Stimulated activated CD4-positive, alpha-beta T cell treated with anti-CD3 and anti-CD28 coated beads, Interleukin-15, amount 100 ng/mL, for 48 hours (primary cell): ENCODE measurements around the gene MEOX2.

Source experiments
- DNase-seq, 2 donors: peaks; one replicate each; pipeline ENCODE4 v3.0.0-alpha.2; 2020; ENCODE audit warnings: low read depth in 2 of 2

Gene MEOX2

GRCh38 chr7:15610503-15610902 is 76.0 kb downstream of the MEOX2 start:
- no peak for DNase-seq

GRCh38 chr7:15609287-15609686 is 77.2 kb downstream of the MEOX2 start:
- DNase-seq, result no peak

DNA sequence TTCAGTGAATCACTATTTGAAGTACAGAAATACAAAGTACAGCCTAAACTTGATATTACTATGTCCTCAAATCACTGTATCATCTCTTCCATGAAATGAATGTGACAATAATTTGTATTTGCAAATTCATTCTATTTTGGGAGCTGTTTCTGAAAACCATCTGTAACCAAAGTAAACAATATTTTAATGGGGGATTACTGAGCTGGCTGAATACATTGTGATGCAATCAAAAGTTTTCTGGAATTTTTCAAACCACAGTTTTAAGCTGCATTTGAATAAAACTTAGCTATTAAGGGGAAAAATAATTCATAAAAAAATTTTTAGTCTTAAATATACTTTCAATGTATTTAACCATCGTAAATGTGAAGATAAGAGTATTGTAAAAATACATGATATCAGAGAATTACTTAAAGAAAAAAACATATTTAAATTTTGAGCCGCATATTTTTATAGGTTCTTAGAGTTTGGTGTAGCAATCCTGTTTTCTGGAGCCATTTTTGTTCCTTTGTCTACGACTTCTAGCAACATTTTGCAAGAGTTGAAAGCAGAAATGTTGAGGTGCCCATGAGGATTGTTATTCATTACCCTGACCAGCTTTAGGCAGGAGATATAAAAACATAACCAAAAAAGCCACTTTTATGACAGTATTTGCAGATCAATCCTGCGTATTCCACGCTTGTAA is 78.8 kb downstream of the MEOX2 start:
- DNase-seq, result no peak

DNA sequence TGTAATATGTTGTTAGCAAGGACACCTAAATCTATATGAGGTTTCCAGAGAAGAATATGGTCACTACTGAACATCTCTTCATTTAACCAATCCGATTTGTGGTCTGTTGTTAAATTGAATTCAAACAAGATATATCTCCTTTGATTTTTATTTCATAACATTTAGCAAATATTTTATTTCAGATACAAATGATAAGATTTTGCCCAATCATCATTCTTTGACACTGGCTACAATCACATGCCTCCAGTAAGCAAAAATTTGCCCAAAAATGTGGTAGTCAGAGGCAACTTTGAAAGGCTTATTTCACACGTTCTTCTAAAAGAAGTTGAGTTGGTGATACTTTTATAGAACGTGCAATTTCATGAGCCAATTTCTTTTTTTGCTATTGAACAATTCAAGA is 79.9 kb downstream of the MEOX2 start:
- DNase-seq, result no peak

- DNase-seq, result no peak
These were observed 82.3 kb downstream of the MEOX2 start for GRCh38 chr7:15604166-15604565.

DNA sequence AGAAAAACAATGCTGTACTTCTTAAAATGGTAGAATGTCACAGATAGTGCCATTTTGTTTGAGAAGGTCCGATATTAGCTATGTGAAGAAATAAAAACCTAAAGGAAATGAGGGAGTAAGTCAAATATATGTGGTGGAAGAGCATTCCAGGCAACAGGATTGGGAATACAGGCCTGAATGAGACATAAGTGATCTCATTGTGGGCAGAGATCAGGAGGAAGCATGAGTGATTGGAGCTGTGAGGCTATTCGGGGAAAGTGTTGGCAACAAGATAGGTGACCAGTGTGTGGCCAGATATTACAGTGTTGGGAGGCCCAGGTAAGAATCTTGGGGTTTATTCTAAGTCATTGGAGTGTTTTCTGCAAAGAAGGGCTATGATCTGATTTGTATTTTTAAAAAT is 83.4 kb downstream of the MEOX2 start:
- DNase-seq, result no peak

GRCh38 chr7:15602236-15602635 is 84.2 kb downstream of the MEOX2 start:
- no peak for DNase-seq

- no peak for DNase-seq
These were observed 85.3 kb downstream of the MEOX2 start for GRCh38 chr7:15601175-15601574.

DNA sequence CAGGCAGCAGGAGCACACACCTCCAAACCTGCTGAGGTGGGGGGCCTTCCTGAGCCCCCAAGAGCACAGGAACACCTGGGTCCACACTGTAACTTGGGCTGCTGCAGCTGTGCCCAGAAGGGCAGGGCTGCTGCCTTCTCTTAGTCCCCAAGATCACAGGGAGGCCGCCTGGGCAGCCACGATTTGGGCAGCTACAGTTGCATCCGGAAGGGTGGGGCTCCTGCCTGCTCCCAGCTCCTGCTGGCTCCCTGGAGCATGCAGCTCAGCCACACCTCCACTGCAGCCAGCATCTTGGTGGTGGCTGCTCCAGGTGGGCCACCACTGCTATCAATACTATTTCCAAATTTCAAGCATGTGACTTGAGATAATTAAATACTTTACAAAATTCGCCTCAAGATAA is 86.2 kb downstream of the MEOX2 start:
- DNase-seq, result no peak

DNA sequence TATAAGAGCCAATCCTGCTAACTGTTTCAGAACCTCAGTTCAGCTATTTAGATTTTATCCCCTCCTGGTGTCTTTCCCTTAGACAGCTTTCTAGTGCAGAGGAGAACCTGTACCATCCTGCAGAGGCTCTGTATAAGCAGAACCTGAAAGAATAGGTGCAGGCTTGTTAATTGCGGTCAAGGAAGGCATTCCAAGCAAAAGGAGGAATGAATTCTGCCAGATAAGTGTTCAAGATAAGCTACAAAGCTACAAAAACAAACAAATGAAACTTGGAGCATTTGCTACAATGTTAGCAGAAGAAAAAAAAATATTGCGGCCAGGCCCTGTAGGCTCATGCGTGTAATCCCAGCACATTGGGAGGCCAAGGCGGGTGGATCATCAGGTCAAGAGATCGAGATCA is 92.0 kb downstream of the MEOX2 start:
- no peak for DNase-seq

DNA sequence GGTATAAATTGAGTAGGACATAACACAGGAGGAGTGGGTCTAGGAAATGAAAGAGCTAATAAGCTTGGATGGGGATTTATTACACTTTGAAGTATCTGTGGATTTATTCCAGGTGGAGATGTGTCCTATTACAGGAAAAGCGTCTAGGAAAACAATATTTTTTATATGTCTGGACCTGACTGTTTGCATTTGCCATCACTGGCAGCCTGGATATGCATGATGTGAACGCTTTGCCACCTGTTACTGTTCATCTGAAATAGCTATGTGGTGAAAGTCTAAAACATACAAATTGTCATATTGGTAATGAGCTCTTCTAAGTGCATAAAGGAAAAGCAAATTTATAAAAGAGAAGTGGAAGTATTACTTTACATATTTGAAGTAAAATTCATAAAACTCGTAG is 93.1 kb downstream of the MEOX2 start:
- DNase-seq, result no peak

- no peak for DNase-seq
These were observed 100.2 kb downstream of the MEOX2 start for GRCh38 chr7:15586266-15586665.

GRCh38 chr7:15584575-15584974 is 101.9 kb downstream of the MEOX2 start:
- DNase-seq, result no peak

DNA sequence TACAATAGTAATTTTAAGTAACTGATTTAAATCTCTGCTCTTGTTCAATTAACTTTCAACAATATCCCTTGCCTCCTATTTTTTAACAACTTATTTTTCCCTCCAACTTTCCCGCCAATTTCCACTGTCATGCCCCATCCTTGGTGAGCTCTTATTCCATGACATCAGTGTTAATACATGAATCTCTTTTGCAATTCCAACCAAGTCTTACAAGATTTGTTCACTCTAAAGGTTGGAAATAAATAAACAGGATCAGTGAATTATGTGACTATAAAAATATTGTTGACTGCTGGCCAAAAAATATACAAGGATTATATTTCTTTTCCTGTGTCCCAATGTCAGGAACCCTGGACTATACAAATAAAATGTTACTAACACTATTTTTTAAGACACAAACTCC is 103.7 kb downstream of the MEOX2 start:
- DNase-seq, result no peak

- DNase-seq, result no peak
These were observed 105.0 kb downstream of the MEOX2 start for GRCh38 chr7:15581352-15581951.

GRCh38 chr7:15580604-15581351 is 105.7 kb downstream of the MEOX2 start:
- no peak for DNase-seq

- no peak for DNase-seq
These were observed 108.9 kb downstream of the MEOX2 start for GRCh38 chr7:15577600-15577999.

DNA sequence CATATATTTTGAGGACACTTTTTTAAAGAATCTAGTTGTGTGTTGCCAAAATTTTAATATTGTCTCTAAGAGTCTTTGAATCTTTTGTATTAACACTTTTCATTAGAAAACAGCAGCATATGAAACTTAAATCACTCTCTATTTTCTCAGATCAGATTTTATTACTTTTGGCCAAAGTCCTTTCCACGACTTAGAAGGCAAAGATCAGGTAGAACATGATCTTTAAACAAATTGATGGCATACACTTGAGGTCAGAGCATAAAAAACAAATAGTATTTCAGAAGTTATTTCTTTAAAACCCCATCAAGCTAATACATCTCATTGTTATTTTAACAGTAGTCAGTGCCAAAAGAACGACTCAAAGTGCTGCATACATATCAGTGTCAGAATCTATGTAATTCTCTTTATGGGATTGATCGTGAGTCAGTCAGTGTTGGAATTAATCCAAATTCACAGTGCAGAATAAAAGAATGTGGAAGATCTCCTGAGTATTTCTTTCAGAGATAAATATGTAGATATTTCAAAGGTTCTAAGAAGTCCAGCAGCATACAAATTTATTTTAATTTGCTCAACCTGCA is 115.1 kb downstream of the MEOX2 start:
- no peak for DNase-seq

DNA sequence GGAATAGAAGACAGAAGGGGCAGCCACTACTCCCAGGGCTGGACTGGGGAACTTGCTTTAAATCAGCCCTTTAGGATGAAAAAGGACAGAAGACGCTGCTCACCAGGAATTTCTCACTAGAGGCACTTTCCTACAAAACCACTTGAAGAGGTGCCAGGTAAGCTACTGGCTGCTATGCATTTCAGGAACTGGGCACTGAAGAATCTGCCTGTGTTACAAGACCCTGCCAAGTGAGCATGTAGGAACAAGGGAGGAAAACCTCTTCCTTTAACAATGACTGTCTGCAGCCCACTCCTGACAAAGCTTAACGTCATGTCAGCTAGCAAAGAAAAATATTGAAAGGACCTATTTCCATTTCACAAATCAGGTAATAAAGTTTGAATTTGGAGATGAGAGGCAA is 118.8 kb downstream of the MEOX2 start:
- DNase-seq, result no peak

DNA sequence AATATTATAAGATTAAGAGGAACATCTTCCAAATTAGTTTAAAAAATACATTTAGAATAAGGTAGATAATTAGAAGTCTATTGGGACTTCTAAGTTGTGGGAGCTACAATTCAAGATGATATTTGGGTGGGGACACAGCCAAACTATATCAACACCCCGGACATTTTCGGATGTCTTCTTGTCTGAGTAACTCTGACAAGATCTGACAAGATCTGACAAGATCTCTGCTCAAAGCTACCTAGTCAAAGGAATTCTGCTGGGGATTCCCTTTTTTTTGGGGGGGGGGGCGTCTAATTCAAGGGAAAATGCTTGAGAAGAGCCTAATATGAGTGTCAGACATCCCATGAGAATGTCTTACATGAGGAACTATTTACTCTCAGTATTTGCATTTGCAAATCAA is 119.4 kb downstream of the MEOX2 start:
- DNase-seq, result no peak

DNA sequence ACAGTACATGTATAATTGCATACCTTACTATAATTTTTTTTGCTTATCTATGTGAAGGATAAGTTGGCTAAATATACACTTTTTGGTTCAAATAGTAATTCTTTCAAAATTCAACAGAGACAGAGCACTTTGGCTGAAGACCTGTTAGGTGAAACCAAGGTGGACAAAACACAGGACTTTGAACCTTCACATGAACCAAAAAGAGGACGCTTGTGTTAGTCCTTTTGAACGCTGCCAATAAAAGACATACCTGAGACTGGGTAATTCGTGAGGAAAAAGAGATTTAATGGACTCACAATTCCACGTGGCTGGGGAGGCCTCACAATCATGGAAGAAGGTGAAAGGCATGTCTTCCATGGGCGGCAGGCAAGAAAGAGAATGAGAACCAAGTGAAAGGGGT is 120.0 kb downstream of the MEOX2 start:
- no peak for DNase-seq

DNA sequence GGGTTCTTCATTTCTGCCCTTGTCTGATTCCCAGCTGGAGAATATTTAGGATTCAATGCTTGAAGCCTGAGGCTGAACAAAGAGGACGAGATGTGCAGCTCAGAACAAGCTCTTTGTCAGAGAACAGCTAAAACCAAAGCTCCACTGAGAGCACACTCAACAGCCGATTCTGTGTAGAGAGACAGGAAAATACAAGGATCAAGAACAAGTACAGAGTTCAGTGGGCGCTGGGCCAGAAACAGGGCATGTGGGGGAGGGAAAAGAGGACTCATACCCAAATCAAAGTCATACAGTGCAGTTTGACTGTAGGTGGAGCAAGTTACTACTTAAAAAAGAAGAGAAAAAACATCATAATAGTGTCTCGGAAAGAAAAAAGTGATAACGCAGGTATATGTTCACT is 124.6 kb downstream of the MEOX2 start, which contains the start of gene AGMO:
TSS of gene AGMO (minus strand) at position 181 of the 400 bp plus-strand sequence.
- no peak for DNase-seq
